ENCODE measurements around the gene RBMS1. TPM values are rescaled to one million over a fixed set of nuclear protein-coding genes. Genes with fewer than 3 reads are reported as not detected.

RBMS1 gene
- total RNA-seq, 1 donor from 2014 or later: 73.7 TPM

- Mint-ChIP-seq H3K27ac (peak overlapping the region; percentile 92), H3K36me3 (peaks cover 8% of the 10 kb centered on the region), H3K9me3 (peaks cover 5% of the 10 kb centered on the region), H3K27me3 (no peaks in the 10 kb centered on the region), H3K4me3 (no peak overlapping the region), H3K4me1 (ENCODE audit: unreplicated experiment) (peaks cover 40% of the 10 kb centered on the region)
- no peak for TF ChIP-seq CTCF (conservative IDR thresholded peaks at IDR 0.05)
- DNase-seq (ENCODE audit: extremely low spot score, unreplicated experiment): no peak
Measured at GRCh38 chr2:160402501-160402900, 91.1 kb downstream of the RBMS1 start.

- TF ChIP-seq CTCF (conservative IDR thresholded peaks at IDR 0.05): no peak
- H3K27ac Mint-ChIP-seq: peak overlapping the region; percentile 27
- H3K27me3 Mint-ChIP-seq: no peaks in the 10 kb centered on the region
- H3K4me1 Mint-ChIP-seq (ENCODE audit: unreplicated experiment): peaks cover 40% of the 10 kb centered on the region
- peak overlapping the region; percentile 21 for H3K4me3 Mint-ChIP-seq
- peaks cover 5% of the 10 kb centered on the region for H3K9me3 Mint-ChIP-seq
- no peak for DNase-seq (ENCODE audit: extremely low spot score, unreplicated experiment)
- H3K36me3 Mint-ChIP-seq: peaks cover 8% of the 10 kb centered on the region
Measured at GRCh38 chr2:160401895-160402294, 91.7 kb downstream of the RBMS1 start.

GRCh38 chr2:160399880-160400279 is 93.7 kb downstream of the RBMS1 start:
- no peak for DNase-seq (ENCODE audit: extremely low spot score, unreplicated experiment)
- H3K4me3 Mint-ChIP-seq: peak overlapping the region; percentile 58
- no peak for TF ChIP-seq CTCF (conservative IDR thresholded peaks at IDR 0.05)
- no peak overlapping the region for H3K27ac Mint-ChIP-seq
- peaks cover 21% of the 10 kb centered on the region for H3K4me1 Mint-ChIP-seq (ENCODE audit: unreplicated experiment)
- peaks cover 5% of the 10 kb centered on the region for H3K9me3 Mint-ChIP-seq
- H3K36me3 Mint-ChIP-seq: peaks cover 12% of the 10 kb centered on the region
- no peaks in the 10 kb centered on the region for H3K27me3 Mint-ChIP-seq

- Mint-ChIP-seq H3K27ac (no peak overlapping the region), H3K9me3 (no peaks in the 10 kb centered on the region), H3K27me3 (no peaks in the 10 kb centered on the region), H3K4me1 (ENCODE audit: unreplicated experiment) (peaks cover 5% of the 10 kb centered on the region), H3K4me3 (no peak overlapping the region), H3K36me3 (peaks cover 10% of the 10 kb centered on the region)
- no peak for TF ChIP-seq CTCF (conservative IDR thresholded peaks at IDR 0.05)
- DNase-seq (ENCODE audit: extremely low spot score, unreplicated experiment): no peak
Measured at GRCh38 chr2:160397530-160397865, 96.1 kb downstream of the RBMS1 start.

GRCh38 chr2:160394153-160394552 is 99.5 kb downstream of the RBMS1 start:
- DNase-seq (ENCODE audit: extremely low spot score, unreplicated experiment): no peak
- Mint-ChIP-seq H3K27me3 (no peaks in the 10 kb centered on the region), H3K9me3 (peaks cover 7% of the 10 kb centered on the region), H3K36me3 (peaks cover 16% of the 10 kb centered on the region), H3K4me1 (ENCODE audit: unreplicated experiment) (peaks cover 16% of the 10 kb centered on the region), H3K4me3 (no peak overlapping the region), H3K27ac (no peak overlapping the region)
- no peak for TF ChIP-seq CTCF (conservative IDR thresholded peaks at IDR 0.05)

- Mint-ChIP-seq H3K4me1 (ENCODE audit: unreplicated experiment) (peaks cover 35% of the 10 kb centered on the region), H3K9me3 (peaks cover 7% of the 10 kb centered on the region), H3K36me3 (peaks cover 16% of the 10 kb centered on the region), H3K27me3 (no peaks in the 10 kb centered on the region), H3K4me3 (no peak overlapping the region), H3K27ac (no peak overlapping the region)
- TF ChIP-seq CTCF (conservative IDR thresholded peaks at IDR 0.05): no peak
- no peak for DNase-seq (ENCODE audit: extremely low spot score, unreplicated experiment)
Measured at GRCh38 chr2:160392201-160392600, 101.4 kb downstream of the RBMS1 start.

All from type B pancreatic cell (in vitro differentiated cells).